ENCODE measurements around the gene LAMA3. TPM values are rescaled to one million over a fixed set of nuclear protein-coding genes. Genes with fewer than 3 reads are reported as not detected.

Gene LAMA3
- total and polyA plus RNA-seq, 8 donors, result 2.1 to 13.9 (median 5.1) TPM

DNA sequence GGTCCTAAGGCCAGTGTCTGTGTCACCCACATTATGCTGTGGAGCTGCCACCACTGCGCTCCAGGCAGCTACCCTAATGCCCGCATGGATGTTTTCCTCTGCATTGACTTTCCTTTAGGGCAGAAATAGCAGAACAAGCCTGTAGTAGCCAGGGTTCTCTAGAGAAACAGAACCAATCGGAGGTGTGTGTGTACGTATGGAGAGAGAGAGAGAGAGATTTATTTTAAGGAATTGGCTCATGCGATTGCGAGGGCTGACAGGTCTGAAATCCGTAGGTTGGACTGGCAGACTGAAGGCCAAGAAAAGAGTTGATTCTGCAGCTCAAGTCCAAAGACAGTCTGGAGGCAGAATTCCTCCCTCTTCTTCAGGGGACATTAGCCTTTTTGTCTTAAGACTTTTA, 110.3 kb downstream of the LAMA3 start:
- 91% methylated on average over 7 of the region's 7 CpGs for whole genome bisulfite sequencing, 2 donors
- Histone ChIP-seq H3K36me3 (no peaks in the 10 kb centered on the region), H3K9me3 (no peaks in the 10 kb centered on the region), H3K4me3 (no peak overlapping the region), H3K27me3 (no peaks in the 10 kb centered on the region), H3K4me1 (no peaks in the 10 kb centered on the region), H3K27ac (no peak overlapping the region)
- intact Hi-C loops (cut with DNase I), result no loop called here
- ATAC-seq (no peak), DNase-seq (no peak), FAIRE-seq (no peak)
- TF ChIP-seq, protein P1, sequence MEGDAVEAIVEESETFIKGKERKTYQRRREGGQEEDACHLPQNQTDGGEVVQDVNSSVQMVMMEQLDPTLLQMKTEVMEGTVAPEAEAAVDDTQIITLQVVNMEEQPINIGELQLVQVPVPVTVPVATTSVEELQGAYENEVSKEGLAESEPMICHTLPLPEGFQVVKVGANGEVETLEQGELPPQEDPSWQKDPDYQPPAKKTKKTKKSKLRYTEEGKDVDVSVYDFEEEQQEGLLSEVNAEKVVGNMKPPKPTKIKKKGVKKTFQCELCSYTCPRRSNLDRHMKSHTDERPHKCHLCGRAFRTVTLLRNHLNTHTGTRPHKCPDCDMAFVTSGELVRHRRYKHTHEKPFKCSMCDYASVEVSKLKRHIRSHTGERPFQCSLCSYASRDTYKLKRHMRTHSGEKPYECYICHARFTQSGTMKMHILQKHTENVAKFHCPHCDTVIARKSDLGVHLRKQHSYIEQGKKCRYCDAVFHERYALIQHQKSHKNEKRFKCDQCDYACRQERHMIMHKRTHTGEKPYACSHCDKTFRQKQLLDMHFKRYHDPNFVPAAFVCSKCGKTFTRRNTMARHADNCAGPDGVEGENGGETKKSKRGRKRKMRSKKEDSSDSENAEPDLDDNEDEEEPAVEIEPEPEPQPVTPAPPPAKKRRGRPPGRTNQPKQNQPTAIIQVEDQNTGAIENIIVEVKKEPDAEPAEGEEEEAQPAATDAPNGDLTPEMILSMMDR (IDR thresholded peaks at IDR 0.05), result no peak

DNA sequence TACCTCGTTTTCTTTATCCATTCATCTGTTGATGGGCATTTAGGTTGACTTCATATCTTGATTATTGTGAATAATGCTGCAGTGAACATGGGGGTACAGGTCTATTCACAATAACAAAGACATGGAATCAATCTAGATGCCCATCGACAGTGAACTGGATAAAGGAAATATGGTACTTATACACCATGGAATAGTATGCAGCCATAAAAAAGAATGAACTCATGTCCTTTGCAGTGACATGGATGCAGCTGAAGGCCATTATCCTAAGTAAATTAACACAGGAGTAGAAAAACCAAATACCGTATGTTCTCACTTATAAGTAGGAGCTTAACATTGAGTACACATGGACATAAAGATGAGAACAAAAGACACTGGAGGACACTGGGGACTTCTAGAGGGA, 111.6 kb downstream of the LAMA3 start:
- Histone ChIP-seq H3K4me3 (no peak overlapping the region), H3K36me3 (no peaks in the 10 kb centered on the region), H3K9me3 (no peaks in the 10 kb centered on the region), H3K27ac (no peak overlapping the region), H3K27me3 (no peaks in the 10 kb centered on the region), H3K4me1 (no peaks in the 10 kb centered on the region)
- WGBS, 2 donors, result 88 to 89% methylated on average over 3 of the region's 3 CpGs
- intact Hi-C loops (cut with DNase I), result no loop called here
- DNase-seq (no peak), ATAC-seq (no peak), FAIRE-seq (no peak)
- TF ChIP-seq, protein P1 (IDR thresholded peaks at IDR 0.05), result no peak

DNA sequence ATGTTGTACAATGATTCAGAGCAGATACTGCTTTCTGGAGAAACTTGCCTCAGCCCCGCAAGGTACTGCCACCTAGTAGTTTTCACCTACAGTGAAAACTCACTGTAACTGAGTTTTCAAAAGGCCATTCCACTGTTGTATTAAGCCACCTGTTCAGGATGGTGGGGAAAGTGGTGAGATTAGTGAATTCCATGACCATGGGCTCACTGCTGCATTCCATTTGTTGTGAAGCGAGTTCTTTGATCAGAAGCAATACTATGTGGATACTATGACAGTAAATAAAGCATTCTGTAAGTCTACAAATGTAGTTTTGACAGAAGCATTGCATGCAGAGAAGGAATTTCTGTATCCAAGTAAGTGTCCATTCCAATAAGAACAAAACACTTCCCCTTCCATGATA, 113.6 kb downstream of the LAMA3 start:
- ATAC-seq, result no peak
- no peaks in the 10 kb centered on the region for H3K9me3 ChIP-seq
- H3K27me3 ChIP-seq, result no peaks in the 10 kb centered on the region
- no peak for FAIRE-seq
- H3K4me3 ChIP-seq, result no peak overlapping the region
- DNase-seq, result no peak
- TF ChIP-seq, protein P1 (IDR thresholded peaks at IDR 0.05), result no peak
- no peaks in the 10 kb centered on the region for H3K4me1 ChIP-seq
- 79 to 88% methylated on average over 2 of the region's 2 CpGs for WGBS, 2 donors
- H3K36me3 ChIP-seq, result no peaks in the 10 kb centered on the region
- intact Hi-C loops (cut with DNase I), result no loop called here
- H3K27ac ChIP-seq, result no peak overlapping the region

DNA sequence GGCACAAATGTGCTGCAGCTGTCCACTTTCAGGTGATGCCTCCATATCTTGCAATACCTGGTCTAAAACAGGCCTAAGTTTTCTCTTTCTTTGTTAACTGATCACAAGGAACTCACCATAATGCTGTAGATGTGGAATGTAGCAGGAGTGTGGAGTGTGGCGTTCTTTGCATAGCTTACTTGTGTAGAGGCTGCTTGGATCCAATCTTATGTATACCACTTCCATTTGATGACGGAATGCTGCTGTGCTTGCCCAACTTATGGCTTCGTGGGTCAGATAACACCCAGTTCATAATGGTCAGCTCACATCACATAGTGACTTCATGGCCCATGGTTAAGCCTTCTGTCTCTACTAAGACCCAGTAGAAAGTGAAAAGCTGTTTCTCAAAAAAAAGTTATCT, 114.5 kb downstream of the LAMA3 start:
- WGBS, 2 donors, result 85 to 87% methylated on average over 3 of the region's 3 CpGs
- H3K4me3 ChIP-seq, result no peak overlapping the region

DNA sequence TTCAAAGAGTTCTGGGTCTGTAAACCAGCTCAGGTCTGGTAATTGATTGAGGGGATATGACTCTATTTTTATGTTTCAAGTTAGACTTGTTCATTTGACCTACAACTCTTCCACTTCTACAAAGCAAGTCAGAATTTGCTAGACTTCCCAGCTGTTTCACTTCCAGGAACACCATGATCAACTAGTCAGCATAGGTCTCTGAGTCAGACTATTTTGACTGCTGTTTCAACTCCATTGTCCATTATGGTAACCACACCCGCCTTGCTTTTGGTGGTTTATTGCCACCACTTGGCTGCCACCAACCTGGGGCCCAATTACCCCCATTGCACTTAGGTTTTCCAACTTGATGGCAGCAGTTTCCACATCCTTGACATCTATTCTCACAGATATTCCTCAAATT, 116.6 kb downstream of the LAMA3 start:
- intact Hi-C loops (cut with DNase I), result no loop called here
- Histone ChIP-seq H3K36me3 (no peaks in the 10 kb centered on the region), H3K4me3 (no peak overlapping the region), H3K27me3 (no peaks in the 10 kb centered on the region), H3K27ac (no peak overlapping the region), H3K4me1 (no peaks in the 10 kb centered on the region), H3K9me3 (no peaks in the 10 kb centered on the region)
- WGBS, 2 donors, result 94 to 96% methylated on average over 1 of the region's 1 CpG
- TF ChIP-seq, protein P1 (IDR thresholded peaks at IDR 0.05), result no peak
- ATAC-seq, result no peak
- FAIRE-seq, result no peak
- DNase-seq, result no peak

More for the DNA sequence above, 114.5 kb downstream of the LAMA3 start:
- TF ChIP-seq, protein P1 (IDR thresholded peaks at IDR 0.05), result no peak
- Histone ChIP-seq H3K27me3 (no peaks in the 10 kb centered on the region), H3K9me3 (no peaks in the 10 kb centered on the region), H3K27ac (no peak overlapping the region), H3K4me1 (no peaks in the 10 kb centered on the region), H3K36me3 (no peaks in the 10 kb centered on the region)
- no peak for DNase-seq
- intact Hi-C loops (cut with DNase I), result no loop called here
- ATAC-seq, result no peak
- FAIRE-seq, result no peak
